ENCODE measurements around the gene CXorf66.
"Not testable (repeated sequence)": the region's sequence is repeated elsewhere in the genome, so short reads cannot be mapped to it uniquely, and the experiment has no call there.

DNA sequence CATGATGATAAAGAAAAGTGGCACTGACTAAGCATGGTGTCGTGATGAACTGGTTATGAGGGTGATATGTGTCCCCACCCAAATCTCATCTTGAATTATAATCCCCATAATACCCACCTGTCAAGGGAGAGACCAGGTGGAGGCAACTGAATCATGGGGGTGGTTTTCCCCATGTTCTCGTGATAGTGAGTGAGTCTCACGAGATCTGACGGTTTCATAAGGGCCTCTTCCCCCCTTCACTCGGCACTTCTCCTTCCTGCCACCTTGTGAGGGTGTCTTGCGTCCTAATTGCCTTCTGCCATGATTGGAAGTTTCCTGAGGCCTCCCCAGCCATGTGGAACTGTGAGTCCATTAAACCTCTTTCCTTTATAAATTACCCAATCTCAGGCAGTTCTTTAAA lies 44.2 kb downstream of the CXorf66 start:
- TF ChIP-seq, protein P1, sequence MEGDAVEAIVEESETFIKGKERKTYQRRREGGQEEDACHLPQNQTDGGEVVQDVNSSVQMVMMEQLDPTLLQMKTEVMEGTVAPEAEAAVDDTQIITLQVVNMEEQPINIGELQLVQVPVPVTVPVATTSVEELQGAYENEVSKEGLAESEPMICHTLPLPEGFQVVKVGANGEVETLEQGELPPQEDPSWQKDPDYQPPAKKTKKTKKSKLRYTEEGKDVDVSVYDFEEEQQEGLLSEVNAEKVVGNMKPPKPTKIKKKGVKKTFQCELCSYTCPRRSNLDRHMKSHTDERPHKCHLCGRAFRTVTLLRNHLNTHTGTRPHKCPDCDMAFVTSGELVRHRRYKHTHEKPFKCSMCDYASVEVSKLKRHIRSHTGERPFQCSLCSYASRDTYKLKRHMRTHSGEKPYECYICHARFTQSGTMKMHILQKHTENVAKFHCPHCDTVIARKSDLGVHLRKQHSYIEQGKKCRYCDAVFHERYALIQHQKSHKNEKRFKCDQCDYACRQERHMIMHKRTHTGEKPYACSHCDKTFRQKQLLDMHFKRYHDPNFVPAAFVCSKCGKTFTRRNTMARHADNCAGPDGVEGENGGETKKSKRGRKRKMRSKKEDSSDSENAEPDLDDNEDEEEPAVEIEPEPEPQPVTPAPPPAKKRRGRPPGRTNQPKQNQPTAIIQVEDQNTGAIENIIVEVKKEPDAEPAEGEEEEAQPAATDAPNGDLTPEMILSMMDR (IDR thresholded peaks at IDR 0.05; ENCODE audit: borderline replicate concordance, extremely low read depth, low read length, poor library complexity, severe bottlenecking): not testable (repeated sequence)
- not testable (repeated sequence) for TF ChIP-seq EZH2 (IDR thresholded peaks at IDR 0.05; ENCODE audit: borderline replicate concordance, low read depth, low read length, severe bottlenecking)

Measured in DND-41 (cell line).